ENCODE data around the gene SERPINC1. TPM values are rescaled to one million over a fixed set of nuclear protein-coding genes. Genes with fewer than 3 reads are reported as not detected.

SERPINC1 gene
- total and polyA plus RNA-seq, 9 of the 15 experiments (the other 6 are each of a cell fraction or from before 2014, with no cell fraction given): 0.07 to 1.2 (median 0.50) TPM

- TF ChIP-seq, protein P1, sequence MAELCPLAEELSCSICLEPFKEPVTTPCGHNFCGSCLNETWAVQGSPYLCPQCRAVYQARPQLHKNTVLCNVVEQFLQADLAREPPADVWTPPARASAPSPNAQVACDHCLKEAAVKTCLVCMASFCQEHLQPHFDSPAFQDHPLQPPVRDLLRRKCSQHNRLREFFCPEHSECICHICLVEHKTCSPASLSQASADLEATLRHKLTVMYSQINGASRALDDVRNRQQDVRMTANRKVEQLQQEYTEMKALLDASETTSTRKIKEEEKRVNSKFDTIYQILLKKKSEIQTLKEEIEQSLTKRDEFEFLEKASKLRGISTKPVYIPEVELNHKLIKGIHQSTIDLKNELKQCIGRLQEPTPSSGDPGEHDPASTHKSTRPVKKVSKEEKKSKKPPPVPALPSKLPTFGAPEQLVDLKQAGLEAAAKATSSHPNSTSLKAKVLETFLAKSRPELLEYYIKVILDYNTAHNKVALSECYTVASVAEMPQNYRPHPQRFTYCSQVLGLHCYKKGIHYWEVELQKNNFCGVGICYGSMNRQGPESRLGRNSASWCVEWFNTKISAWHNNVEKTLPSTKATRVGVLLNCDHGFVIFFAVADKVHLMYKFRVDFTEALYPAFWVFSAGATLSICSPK (IDR thresholded peaks at IDR 0.05; ENCODE audit: borderline replicate concordance): peak; percentile 27; the same call in 1 of the 2 replicates
- TF ChIP-seq MLX (CRISPR knock-in tag; conservative IDR thresholded peaks at IDR 0.05) (no peak), DPF2 (IDR thresholded peaks at IDR 0.05) (no peak)
Observed at GRCh38 chr1:173866413-173867115, 50.6 kb downstream of the SERPINC1 start (continued).

GRCh38 chr1:173865468-173866164, 51.5 kb downstream of the SERPINC1 start:
- in situ Hi-C loops (cut with MboI): no loop called here
- no TSS peak for BruUV-seq (replicated peaks)
- peak; percentile 80; the same call in 1 of the 2 replicates for TF ChIP-seq AFF4 (CRISPR knock-in tag; IDR thresholded peaks at IDR 0.05)
- 0 out of 2 replicates have a peak, but pooled peaks have one; percentile 60 for TF ChIP-seq THRB (CRISPR knock-in tag; conservative IDR thresholded peaks at IDR 0.05)
- TF ChIP-seq POLR2AphosphoS2 (IDR thresholded peaks at IDR 0.05; ENCODE audit: low read length): 0 out of 2 replicates have a peak, but pooled peaks have one; percentile 34
- peak; percentile 38 for TF ChIP-seq DACH1 (IDR thresholded peaks at IDR 0.05; ENCODE audit: partially characterized antibody)
- TF ChIP-seq TOE1 (IDR thresholded peaks at IDR 0.05; ENCODE audit: borderline replicate concordance): no peak
- TF ChIP-seq TOE1 (CRISPR knock-in tag; IDR thresholded peaks at IDR 0.05; ENCODE audit: borderline replicate concordance, low read depth): 0 out of 2 replicates have a peak, but pooled peaks have one; percentile 40
- 0 out of 2 replicates have a peak, but pooled peaks have one; percentile 14 for TF ChIP-seq GABPB1 (CRISPR knock-in tag; IDR thresholded peaks at IDR 0.05)

More at GRCh38 chr1:173865468-173866164, 51.5 kb downstream of the SERPINC1 start:
- Histone ChIP-seq H3K4me3 (peak overlapping the region; percentile 86), H3K27ac (ENCODE audit: extremely low read depth, low read depth, low read length) (peak overlapping the region; percentile 95), H3K4me1 (replicated peaks in 1 of 2; ENCODE audit: control insufficient read depth in 2 of 2, insufficient read depth in 2 of 2, low read length in 2 of 2) (peaks cover 8 to 24% of the 10 kb centered on the region in 2 experiments), H3K79me2 (ENCODE audit: control insufficient read depth, insufficient read depth, low read length) (peaks cover 67% of the 10 kb centered on the region), H3K9ac (ENCODE audit: insufficient read depth in 1 of 2, low read depth in 2 of 2, low read length in 2 of 2) (peak overlapping the region; percentile 19 to 97; a peak in 3 of 4 replicates), H3K9me1 (ENCODE audit: control insufficient read depth, insufficient read depth, low read length) (peaks cover 2% of the 10 kb centered on the region), H4K20me1 (replicated peaks; ENCODE audit: control insufficient read depth, insufficient read depth, low read length) (peaks cover 47% of the 10 kb centered on the region), H3K36me3 (ENCODE audit: control insufficient read depth, insufficient read depth, low read length) (peaks cover 58% of the 10 kb centered on the region), H3K27me3 (ENCODE audit: control insufficient read depth in 2 of 2, insufficient read depth in 2 of 2, low read length in 2 of 2) (no peaks in the 10 kb centered on the region; a peak in 1 of 5 replicates), H3K9me3 (replicated peaks; ENCODE audit: control insufficient read depth, insufficient read depth, low read depth, low read length) (no peaks in the 10 kb centered on the region), H2AFZ (ENCODE audit: low read depth, low read length) (no peak overlapping the region), H3K4me2 (ENCODE audit: insufficient read depth, low read length) (peak overlapping the region; percentile 100)
- no peak for ATAC-seq
- 0% methylated on average over 4 of the region's 4 CpGs for WGBS (ENCODE audit: insufficient coverage, low coverage, missing lambda C conversion rate)
- intact Hi-C loops (cut with micrococcal nuclease): loop anchor here (5.0 kb wide), 1 partner anchor 388 kb away; the partner anchor contains the start of gene PRDX6
- POLR2A ChIA-PET: interaction anchor here (0.7 to 9.7 kb wide), 10 partner anchors 12 to 1037 kb away, joined by 3 to 183 read pairs (median 7); partner anchors contain the start of genes CENPL and DARS2
- FAIRE-seq: no peak
- CTCF ChIA-PET (ENCODE audit: low intra/inter-chr PET ratio): no interaction called here
- DNase-seq (ENCODE audit: extremely low read depth in 1 of 4, low spot score in 3 of 4): peak in 1 of 4 experiments; percentile 36

Data from K562 (cell line).